Fibroblast of villous mesenchyme (primary cell): Measurements from ENCODE around the gene SLC26A11. TPM values are rescaled to one million over a fixed set of nuclear protein-coding genes. Genes with fewer than 3 reads are reported as not detected.

Source experiments
- DNase-seq: peaks from one replicate; pipeline ENCODE4 v3.0.0-alpha.2; 2010; ENCODE audit warnings: low read depth
- H3K4me3 ChIP-seq: 2 replicates; pipeline ENCODE4 v1.5.1; 2011; ENCODE audit warnings: low read depth, mild to moderate bottlenecking, low read length
- CTCF ChIP-seq: IDR thresholded peaks from 2 replicates; pipeline ENCODE4 v1.5.1; 2012; ENCODE audit warnings: low read depth, mild to moderate bottlenecking, low read length; ENCODE audit not compliant: insufficient read depth
- total RNA-seq: library from RNA; depleted of rRNA; stranded (reverse); fragments of >200 nt; gene quantifications from 2 replicates; pipeline ENCODE4 v1.2.3, GENCODE V29; 2012

The SLC26A11 gene
- total RNA-seq, 1 donor, result 12.5 TPM

- H3K4me3 ChIP-seq, result peak overlapping the region; percentile 40
- DNase-seq, result no peak
- TF ChIP-seq CTCF, result no peak
Observed at GRCh38 chr17:80264205-80265075, 44.2 kb downstream of the SLC26A11 start.

GRCh38 chr17:80265205-80266068 is 45.2 kb downstream of the SLC26A11 start:
- no peak for DNase-seq
- TF ChIP-seq CTCF, result no peak
- H3K4me3 ChIP-seq, result no peak overlapping the region

- no peak for TF ChIP-seq CTCF
- peak; percentile 25 for DNase-seq
- no peak overlapping the region for H3K4me3 ChIP-seq
Observed at GRCh38 chr17:80267391-80267790, 47.2 kb downstream of the SLC26A11 start.

GRCh38 chr17:80268427-80268826 is 48.2 kb downstream of the SLC26A11 start:
- no peak for DNase-seq
- no peak for TF ChIP-seq CTCF
- H3K4me3 ChIP-seq, result no peak overlapping the region

- TF ChIP-seq CTCF, result no peak
- H3K4me3 ChIP-seq, result no peak overlapping the region
- no peak for DNase-seq
Observed at GRCh38 chr17:80269405-80269807, 49.2 kb downstream of the SLC26A11 start.

GRCh38 chr17:80270104-80270503 is 49.9 kb downstream of the SLC26A11 start:
- DNase-seq, result no peak
- TF ChIP-seq CTCF, result no peak
- H3K4me3 ChIP-seq, result no peak overlapping the region
